Measurements from ENCODE around the gene FASLG.

GRCh38 chr1:172672720-172673119 is 13.8 kb downstream of the FASLG start:
- TF ChIP-seq EP300 (IDR thresholded peaks at IDR 0.05; ENCODE audit: borderline replicate concordance in 1 of 2, control insufficient read depth in 1 of 2, low read depth in 2 of 2, low read length in 2 of 2) (no peak), POLR2A (IDR thresholded peaks at IDR 0.05; ENCODE audit: low read depth, low read length) (no peak), GABPA (IDR thresholded peaks at IDR 0.05; ENCODE audit: low read depth) (no peak), SPI1 (IDR thresholded peaks at IDR 0.05; ENCODE audit: borderline replicate concordance, insufficient read depth, low read depth, low read length) (no peak), ELK1 (IDR thresholded peaks at IDR 0.05; ENCODE audit: low read depth, low read length) (no peak), NFIC (IDR thresholded peaks at IDR 0.05; ENCODE audit: low read depth, low read length) (no peak), FOXM1 (IDR thresholded peaks at IDR 0.05; ENCODE audit: low read depth, low read length) (no peak), SUZ12 (IDR thresholded peaks at IDR 0.05; ENCODE audit: unreplicated experiment) (no peak), MAX (IDR thresholded peaks at IDR 0.05; ENCODE audit: low read depth, low read length) (no peak), CHD1 (IDR thresholded peaks at IDR 0.05; ENCODE audit: low read depth, low read length) (no peak)
- TF ChIP-seq, protein P1, sequence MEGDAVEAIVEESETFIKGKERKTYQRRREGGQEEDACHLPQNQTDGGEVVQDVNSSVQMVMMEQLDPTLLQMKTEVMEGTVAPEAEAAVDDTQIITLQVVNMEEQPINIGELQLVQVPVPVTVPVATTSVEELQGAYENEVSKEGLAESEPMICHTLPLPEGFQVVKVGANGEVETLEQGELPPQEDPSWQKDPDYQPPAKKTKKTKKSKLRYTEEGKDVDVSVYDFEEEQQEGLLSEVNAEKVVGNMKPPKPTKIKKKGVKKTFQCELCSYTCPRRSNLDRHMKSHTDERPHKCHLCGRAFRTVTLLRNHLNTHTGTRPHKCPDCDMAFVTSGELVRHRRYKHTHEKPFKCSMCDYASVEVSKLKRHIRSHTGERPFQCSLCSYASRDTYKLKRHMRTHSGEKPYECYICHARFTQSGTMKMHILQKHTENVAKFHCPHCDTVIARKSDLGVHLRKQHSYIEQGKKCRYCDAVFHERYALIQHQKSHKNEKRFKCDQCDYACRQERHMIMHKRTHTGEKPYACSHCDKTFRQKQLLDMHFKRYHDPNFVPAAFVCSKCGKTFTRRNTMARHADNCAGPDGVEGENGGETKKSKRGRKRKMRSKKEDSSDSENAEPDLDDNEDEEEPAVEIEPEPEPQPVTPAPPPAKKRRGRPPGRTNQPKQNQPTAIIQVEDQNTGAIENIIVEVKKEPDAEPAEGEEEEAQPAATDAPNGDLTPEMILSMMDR (IDR thresholded peaks at IDR 0.05 in 2 of 3, conservative IDR thresholded peaks at IDR 0.05 in 1 of 3; ENCODE audit: control insufficient read depth in 2 of 3, extremely low read depth in 1 of 3, insufficient read depth in 1 of 3, low read depth in 3 of 3, low read length in 3 of 3) = no peak
- TF ChIP-seq, protein P2, sequence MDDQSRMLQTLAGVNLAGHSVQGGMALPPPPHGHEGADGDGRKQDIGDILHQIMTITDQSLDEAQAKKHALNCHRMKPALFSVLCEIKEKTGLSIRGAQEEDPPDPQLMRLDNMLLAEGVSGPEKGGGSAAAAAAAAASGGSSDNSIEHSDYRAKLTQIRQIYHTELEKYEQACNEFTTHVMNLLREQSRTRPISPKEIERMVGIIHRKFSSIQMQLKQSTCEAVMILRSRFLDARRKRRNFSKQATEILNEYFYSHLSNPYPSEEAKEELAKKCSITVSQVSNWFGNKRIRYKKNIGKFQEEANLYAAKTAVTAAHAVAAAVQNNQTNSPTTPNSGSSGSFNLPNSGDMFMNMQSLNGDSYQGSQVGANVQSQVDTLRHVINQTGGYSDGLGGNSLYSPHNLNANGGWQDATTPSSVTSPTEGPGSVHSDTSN (IDR thresholded peaks at IDR 0.05; ENCODE audit: insufficient replicate concordance, low read depth, low read length) = no peak

Measured in GM12878 (cell line).